ENCODE data around the gene YIF1B.
A peak's percentile ranks its signal among the peaks of the same experiment; 100 is the strongest.
"Not testable (repeated sequence)": the region's sequence is repeated elsewhere in the genome, so short reads cannot be mapped to it uniquely, and the experiment has no call there.

YIF1B gene
- 25.3 to 75.8 (median 45.5) reads per million in 17 experiments for total RNA-seq

- DNase-seq = peak; percentile 95 to 98 (median 98)
Observed at GRCh38 chr19:38315657-38316476, at the start of gene YIF1B. TSS of gene YIF1B (minus strand) at chr19:38315947. CDS start at chr19:38315917, 30 bp downstream.

GRCh38 chr19:38362946-38363688 is 47.4 kb upstream of the YIF1B start:
- DNase-seq = not testable (repeated sequence)

GRCh38 chr19:38362076-38362945 is 46.6 kb upstream of the YIF1B start:
- peak; percentile 85 to 93 (median 90) for DNase-seq

GRCh38 chr19:38361633-38362075 is 45.9 kb upstream of the YIF1B start:
- DNase-seq = peak; percentile 75 to 91 (median 86)

- DNase-seq = no peak
Observed at GRCh38 chr19:38360839-38361631, 45.3 kb upstream of the YIF1B start.

GRCh38 chr19:38360351-38360750 is 44.6 kb upstream of the YIF1B start:
- DNase-seq = no peak

- no peak for DNase-seq
Observed at GRCh38 chr19:38359242-38360021, 43.7 kb upstream of the YIF1B start.

- no peak for DNase-seq
Observed at GRCh38 chr19:38358071-38358470, 42.3 kb upstream of the YIF1B start.

GRCh38 chr19:38355728-38356725 is 40.3 kb upstream of the YIF1B start:
- DNase-seq = no peak

- no peak for DNase-seq
Observed at GRCh38 chr19:38352611-38353010, 36.9 kb upstream of the YIF1B start.

- no peak for DNase-seq
Observed at GRCh38 chr19:38351865-38352395, 36.2 kb upstream of the YIF1B start.

GRCh38 chr19:38350883-38351282 is 35.1 kb upstream of the YIF1B start:
- no peak for DNase-seq

- no peak for DNase-seq
Observed at GRCh38 chr19:38346837-38347236, 31.1 kb upstream of the YIF1B start.

- no peak for DNase-seq
Observed at GRCh38 chr19:38340927-38341326, 25.2 kb upstream of the YIF1B start.

GRCh38 chr19:38339011-38339410 is 23.3 kb upstream of the YIF1B start:
- not testable (repeated sequence) for DNase-seq

GRCh38 chr19:38337360-38337653 is 21.6 kb upstream of the YIF1B start:
- no peak for DNase-seq

GRCh38 chr19:38336638-38337359 is 21.1 kb upstream of the YIF1B start:
- DNase-seq = peak; percentile 98 to 100 (median 98)

GRCh38 chr19:38335949-38336637 is 20.3 kb upstream of the YIF1B start:
- DNase-seq = peak; percentile 96 to 99 (median 98)

All from suppressor macrophage (primary cell).